ENCODE data around the gene PADI4. TPM values are rescaled to one million over a fixed set of nuclear protein-coding genes. Genes with fewer than 3 reads are reported as not detected.

The PADI4 gene, protein sequence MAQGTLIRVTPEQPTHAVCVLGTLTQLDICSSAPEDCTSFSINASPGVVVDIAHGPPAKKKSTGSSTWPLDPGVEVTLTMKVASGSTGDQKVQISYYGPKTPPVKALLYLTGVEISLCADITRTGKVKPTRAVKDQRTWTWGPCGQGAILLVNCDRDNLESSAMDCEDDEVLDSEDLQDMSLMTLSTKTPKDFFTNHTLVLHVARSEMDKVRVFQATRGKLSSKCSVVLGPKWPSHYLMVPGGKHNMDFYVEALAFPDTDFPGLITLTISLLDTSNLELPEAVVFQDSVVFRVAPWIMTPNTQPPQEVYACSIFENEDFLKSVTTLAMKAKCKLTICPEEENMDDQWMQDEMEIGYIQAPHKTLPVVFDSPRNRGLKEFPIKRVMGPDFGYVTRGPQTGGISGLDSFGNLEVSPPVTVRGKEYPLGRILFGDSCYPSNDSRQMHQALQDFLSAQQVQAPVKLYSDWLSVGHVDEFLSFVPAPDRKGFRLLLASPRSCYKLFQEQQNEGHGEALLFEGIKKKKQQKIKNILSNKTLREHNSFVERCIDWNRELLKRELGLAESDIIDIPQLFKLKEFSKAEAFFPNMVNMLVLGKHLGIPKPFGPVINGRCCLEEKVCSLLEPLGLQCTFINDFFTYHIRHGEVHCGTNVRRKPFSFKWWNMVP
- total RNA-seq: 1 to 10 TPM in 1 of 4 donors, under 1 TPM in 1, not detected in 2; 0.22 to 1.3 TPM

DNA sequence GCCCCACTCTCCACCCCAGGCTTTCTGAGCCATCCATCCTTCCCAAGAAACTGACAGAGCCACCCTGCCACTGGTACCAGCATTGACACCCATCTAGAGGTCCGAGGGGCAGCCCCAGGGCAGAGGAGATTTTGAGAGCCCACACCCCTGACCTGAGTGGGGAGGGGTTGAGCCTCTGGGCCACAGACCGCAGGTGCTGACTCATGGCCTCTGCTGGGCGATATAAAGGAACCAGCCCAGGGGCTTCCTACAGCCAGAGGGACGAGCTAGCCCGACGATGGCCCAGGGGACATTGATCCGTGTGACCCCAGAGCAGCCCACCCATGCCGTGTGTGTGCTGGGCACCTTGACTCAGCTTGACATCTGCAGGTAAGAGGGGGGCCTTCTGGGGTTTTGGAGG lies at the start of gene PADI4:
Gene PADI4 (plus strand): TSS at position 252 of the 400 bp plus-strand sequence. CDS start 26 bp downstream, at position 278.
- TF ChIP-seq, protein P1, sequence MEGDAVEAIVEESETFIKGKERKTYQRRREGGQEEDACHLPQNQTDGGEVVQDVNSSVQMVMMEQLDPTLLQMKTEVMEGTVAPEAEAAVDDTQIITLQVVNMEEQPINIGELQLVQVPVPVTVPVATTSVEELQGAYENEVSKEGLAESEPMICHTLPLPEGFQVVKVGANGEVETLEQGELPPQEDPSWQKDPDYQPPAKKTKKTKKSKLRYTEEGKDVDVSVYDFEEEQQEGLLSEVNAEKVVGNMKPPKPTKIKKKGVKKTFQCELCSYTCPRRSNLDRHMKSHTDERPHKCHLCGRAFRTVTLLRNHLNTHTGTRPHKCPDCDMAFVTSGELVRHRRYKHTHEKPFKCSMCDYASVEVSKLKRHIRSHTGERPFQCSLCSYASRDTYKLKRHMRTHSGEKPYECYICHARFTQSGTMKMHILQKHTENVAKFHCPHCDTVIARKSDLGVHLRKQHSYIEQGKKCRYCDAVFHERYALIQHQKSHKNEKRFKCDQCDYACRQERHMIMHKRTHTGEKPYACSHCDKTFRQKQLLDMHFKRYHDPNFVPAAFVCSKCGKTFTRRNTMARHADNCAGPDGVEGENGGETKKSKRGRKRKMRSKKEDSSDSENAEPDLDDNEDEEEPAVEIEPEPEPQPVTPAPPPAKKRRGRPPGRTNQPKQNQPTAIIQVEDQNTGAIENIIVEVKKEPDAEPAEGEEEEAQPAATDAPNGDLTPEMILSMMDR (IDR thresholded peaks at IDR 0.05; ENCODE audit: low read depth): no peak

DNA sequence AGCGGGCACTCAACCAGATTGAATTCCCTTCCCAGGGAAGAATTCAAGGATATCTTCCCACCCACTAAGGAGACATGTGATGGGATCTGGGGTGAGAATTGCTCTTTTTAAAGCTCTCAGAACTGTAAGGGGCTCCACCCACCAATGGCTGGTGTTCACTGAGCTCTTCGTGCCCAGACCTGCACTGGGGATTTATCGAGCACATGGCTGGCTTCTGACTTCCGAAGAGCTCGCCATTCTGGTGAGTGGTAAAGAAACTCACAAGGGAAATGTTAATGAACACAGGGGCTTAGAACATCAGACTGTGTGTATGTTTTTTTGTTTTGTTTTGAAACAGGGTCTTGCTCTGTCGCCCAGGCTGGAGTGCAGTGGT lies 49.3 kb upstream of the PADI4 start:
- TF ChIP-seq, protein P1 (IDR thresholded peaks at IDR 0.05; ENCODE audit: low read depth): no peak

DNA sequence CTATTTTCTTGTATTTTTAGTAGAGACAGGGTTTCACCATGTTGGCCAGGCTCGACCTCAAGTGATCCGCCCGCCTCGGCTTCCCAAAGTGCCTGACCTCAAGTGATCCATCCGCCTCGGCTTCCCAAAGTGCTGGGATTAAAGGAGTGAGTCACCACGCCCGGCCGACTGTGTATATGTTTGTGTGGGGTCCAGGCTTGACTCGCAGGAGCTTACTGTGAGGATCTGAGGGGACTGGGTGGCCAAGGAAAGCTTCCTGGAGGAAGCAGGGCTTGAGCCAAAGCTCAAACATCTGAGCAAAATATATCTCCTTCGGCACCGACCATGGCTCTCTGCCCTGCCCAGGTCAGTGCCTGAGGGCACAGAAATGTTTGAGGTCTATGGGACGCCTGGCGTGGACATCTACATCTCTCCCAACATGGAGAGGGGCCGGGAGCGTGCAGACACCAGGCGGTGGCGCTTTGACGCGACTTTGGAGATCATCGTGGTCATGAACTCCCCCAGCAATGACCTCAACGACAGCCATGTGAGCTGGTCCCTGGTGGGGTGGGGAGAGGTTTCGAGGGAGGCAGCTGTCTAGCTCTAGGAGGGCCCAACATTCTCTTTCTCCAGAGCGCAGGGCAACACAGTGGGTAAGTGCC lies 48.6 kb upstream of the PADI4 start:
- TF ChIP-seq, protein P1 (IDR thresholded peaks at IDR 0.05; ENCODE audit: low read depth): no peak

DNA sequence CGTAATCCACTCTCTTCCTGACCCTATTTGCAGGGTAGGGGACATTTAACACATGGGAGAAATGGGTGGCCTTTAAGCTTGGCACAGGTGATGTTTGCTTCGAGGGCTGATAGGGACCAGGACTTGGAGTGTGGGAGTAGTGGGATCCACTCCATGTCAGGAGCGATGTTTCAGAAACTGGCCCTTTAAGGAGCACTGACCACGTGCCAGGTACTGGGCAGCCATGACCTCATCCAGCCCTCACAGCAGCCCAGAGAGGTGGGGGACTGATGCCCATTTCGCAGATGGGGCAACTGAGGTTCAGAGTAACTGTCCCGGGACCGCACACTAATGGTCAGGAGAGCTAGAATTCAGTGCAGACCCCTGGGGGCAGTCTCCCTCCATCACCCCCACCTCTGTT lies 47.7 kb upstream of the PADI4 start:
- TF ChIP-seq, protein P1 (IDR thresholded peaks at IDR 0.05; ENCODE audit: low read depth): no peak

DNA sequence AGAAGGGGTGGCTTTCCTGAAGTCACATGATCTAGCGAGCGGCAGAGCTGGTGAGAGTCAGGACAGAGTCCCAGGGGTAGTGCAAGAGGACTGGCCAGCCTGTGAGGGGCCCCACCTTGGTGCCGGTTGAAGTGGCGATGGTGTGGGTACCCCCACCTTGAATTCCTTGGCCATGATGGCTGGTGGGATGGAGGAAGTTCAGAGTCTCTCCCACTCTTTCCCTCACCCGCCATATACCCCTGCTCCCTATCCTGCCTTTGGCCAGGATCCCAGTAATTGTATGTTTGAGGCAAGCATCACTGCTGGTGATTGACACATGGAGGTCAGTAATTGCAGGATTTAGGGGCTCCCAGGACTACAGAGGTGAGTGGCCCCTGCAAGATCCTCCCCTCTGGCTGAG lies 47.3 kb upstream of the PADI4 start:
- TF ChIP-seq, protein P1 (IDR thresholded peaks at IDR 0.05; ENCODE audit: low read depth): no peak

DNA sequence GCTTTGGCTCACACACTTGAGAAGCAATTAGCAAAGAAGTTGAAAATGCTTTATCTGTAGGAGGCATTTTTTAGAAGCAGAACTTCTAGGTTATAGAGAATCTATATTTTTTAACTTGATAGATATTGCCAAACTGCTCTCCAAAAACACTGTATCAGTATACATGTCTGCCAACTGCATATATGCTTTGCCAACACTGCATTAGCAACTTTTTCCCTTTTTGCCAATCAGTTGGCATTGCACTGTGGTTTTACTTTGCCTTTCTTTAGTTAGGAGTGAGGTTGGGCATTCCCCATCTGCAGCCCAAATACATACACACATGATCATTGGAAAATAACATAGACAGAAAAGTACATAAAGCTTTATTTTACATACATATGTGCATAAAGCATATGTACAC lies 44.1 kb upstream of the PADI4 start:
- TF ChIP-seq, protein P1 (IDR thresholded peaks at IDR 0.05; ENCODE audit: low read depth): no peak

DNA sequence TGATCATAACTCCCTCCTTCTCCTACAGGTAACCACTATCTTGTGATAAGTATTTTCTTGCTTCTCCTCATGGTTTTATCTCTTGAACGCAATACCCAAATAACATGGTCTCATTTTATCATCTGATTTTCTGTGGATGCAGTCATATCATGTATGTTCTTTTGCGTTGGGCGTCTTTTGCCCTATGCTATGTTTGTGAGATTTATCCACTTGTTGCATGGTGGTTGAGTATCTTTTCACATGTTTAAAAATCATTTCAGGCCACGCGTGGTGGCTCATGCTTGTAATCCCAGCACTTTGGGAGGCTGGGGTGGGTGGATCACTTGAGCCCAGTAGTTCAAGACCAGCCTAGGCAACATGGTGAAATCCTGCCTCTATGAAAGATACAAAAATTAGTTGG lies 43.5 kb upstream of the PADI4 start:
- TF ChIP-seq, protein P1 (IDR thresholded peaks at IDR 0.05; ENCODE audit: low read depth): no peak

Measured in subcutaneous adipose tissue (tissue), 4 donors.